ENCODE data around the gene PLA2G4E.

The PLA2G4E gene

DNA sequence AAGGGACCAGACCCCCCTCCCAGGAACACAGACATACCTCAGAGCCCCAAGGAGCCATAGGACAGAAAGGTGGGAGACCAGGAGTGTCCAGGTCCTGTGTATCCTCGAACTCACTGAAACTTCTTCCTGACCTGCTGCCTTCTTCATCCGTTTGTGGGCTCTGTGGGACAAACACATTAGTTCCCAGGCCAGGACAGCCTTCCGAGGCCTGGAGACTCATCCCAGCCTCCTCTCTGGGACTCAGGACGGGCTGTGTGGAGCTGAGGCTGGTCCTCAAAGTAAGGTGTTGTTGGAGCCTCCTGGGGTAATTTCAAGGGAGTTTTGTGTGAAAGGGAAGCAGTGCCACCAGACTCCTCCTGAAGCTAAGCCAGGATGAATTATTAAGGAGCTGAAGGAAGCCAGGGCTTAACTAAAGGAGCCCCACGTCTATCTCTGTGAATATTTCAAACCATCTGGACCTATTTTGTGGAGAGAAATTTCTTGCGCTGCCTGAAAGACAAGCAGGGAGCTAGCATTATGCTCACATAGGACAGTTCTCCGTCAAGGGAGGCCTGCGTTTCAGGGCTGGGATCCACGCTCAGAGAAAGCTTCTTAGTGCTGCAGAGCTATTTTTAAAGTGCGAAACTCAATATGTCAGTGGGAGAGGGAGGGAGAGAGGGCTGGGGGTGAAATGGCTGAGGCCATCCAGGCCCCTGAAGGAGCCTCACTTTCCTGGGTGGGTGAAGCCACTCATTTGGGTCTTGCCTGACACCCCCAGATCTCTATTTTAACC, 29.8 kb upstream of the PLA2G4E start:
- no peak for DNase-seq

DNA sequence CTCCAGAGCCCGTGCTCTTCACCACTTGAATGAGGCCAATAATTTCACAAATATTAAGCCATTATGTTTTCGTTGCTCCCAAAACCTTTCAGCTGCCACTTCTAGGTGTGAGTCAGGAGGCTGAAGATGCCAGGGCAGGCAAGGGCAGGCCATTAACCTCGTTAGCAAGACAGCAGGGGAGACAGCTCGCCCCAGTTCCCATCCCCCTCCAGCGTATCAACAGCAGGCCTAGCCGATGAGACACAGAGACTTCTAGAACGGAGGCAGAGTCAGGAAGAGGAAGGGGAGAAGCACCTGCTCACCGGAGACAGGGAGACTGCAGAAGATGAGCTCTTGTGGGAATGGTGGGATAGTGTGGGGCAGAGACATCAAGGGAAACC, 28.0 kb upstream of the PLA2G4E start:
- no peak for DNase-seq

GRCh38 chr15:42048080-42048820, 27.4 kb upstream of the PLA2G4E start:
- DNase-seq, result no peak

- no peak for DNase-seq
These were observed 25.8 kb upstream of the PLA2G4E start for GRCh38 chr15:42046597-42046996.

DNA sequence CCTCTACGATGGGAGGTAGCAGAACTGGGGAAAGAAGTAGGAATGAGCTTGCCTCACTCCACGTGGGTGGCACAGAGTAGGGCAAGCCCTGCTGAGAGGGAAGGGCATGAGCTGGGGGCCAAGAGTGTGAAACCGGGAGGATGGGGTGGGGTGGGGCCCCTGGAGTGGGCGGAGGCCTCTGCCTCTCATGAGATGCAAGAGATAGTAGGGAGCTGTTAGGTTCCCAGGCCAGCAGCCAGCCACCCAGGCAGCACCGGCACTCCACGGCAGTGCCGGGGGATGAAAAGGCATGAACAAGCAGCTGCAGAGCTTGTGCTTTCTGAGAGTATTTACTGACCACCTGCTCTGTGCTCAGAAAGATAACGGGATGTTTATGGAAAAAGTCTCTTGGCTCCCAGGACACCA, 24.4 kb upstream of the PLA2G4E start:
- DNase-seq, result no peak

- DNase-seq, result no peak
These were observed 22.0 kb upstream of the PLA2G4E start for GRCh38 chr15:42042602-42043400.

DNA sequence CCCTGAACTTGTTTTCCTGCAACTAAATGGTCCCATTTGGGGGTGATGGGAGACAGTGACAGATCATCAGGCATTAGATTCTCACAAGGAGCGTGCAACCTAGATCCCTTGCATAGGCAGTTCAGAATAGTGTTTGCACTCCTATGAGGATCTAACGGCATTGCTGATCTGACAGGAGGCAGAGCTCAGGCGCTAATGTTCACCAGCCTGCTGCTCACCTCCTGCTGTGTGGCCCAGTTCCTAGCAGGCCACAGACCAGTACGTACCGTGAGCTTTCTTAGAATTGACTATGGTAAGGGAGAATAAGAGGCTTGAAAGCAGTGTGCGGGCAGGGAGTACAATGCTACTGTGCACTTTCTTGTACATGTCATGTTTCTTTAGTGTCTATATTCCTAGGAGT, 17.6 kb upstream of the PLA2G4E start:
- DNase-seq, result no peak

- no peak for DNase-seq
These were observed 16.8 kb upstream of the PLA2G4E start for GRCh38 chr15:42037656-42038055.

DNA sequence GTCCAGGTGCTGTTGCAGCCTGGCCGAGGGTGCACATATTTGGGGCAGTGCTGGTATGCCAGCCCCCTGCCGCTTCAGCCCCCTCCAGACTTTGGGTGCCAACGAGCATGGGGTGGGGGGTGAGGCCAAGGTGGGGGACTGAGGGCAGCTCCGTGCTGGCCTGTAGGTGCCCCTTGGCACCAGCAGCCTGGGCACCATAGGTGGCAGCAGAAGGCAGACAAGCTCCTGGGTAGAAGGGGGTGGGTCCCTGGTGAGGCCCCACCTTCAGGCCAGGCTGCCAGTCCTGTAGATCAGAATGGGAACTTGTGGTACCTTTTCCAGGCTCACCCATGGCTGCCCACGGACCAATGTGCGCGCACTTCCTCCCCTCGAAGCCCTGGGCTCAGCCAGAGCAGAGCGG, 16.1 kb upstream of the PLA2G4E start:
- no peak for DNase-seq

GRCh38 chr15:42036112-42036905, 15.5 kb upstream of the PLA2G4E start:
- no peak for DNase-seq

DNA sequence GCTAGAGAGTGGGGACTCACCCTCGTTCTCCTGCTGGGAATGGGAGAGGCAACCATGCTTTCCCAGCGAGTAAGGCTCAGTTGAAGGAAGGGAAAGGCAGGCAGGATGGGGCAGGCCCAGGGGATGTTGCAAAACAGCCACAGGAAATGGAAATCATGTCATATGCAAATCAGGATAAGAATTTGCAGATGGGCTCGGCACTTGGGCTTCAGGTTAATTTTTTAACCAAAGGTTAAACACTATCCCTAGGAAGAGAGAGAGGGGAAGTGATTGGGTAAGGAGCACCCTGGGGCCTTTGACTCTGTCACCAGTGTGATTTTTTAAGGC, 14.6 kb upstream of the PLA2G4E start:
- peak; percentile 32 for DNase-seq

GRCh38 chr15:42034628-42035434, 14.0 kb upstream of the PLA2G4E start:
- DNase-seq, result peak; percentile 1

GRCh38 chr15:42033214-42033873, 12.5 kb upstream of the PLA2G4E start:
- DNase-seq, result no peak

DNA sequence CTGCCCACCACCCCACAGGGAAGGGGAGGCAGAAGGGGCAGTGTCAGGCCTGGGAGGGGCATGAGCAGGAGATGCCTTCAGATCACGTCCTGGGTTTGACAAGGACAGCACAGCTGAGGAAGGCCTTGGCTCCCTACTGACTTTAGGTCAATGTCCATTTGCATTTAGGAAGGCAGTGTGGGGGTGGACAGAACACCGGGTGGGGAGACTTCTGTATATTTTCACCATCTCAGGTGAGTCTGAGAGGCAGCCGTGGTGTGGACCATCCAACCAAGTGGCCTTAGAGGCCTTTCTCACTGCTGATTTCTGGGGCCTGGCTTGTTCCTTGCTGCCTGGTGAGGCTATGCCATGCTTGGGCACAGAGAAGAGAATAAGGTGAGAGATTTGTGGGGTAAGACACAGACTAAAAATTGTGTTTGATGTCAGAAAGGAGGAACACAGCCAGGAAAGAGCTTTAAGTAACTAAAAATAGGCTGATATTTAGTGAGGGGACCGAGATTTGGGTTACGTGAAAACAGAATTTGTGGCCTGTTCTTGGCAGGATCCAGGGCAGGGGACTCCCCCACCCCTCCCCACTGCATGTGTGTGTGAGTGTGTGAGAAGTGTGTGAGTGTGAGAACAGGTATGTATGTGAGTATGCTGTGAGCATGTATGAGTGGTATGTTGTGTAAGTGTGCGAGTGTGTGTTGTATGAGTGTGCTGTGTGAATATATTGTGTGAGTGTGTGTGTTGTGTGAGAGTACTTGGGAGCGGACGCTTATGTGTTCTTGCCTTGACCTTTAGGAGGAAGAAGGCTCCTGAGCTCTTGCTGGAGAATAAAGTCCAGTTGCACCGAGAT, 11.8 kb upstream of the PLA2G4E start:
- no peak for DNase-seq

- no peak for DNase-seq
These were observed 10.5 kb upstream of the PLA2G4E start for GRCh38 chr15:42031198-42031915.

GRCh38 chr15:42027521-42027920, 6.7 kb upstream of the PLA2G4E start:
- no peak for DNase-seq

- DNase-seq, result no peak
These were observed 3.5 kb upstream of the PLA2G4E start for GRCh38 chr15:42024303-42024702.

DNA sequence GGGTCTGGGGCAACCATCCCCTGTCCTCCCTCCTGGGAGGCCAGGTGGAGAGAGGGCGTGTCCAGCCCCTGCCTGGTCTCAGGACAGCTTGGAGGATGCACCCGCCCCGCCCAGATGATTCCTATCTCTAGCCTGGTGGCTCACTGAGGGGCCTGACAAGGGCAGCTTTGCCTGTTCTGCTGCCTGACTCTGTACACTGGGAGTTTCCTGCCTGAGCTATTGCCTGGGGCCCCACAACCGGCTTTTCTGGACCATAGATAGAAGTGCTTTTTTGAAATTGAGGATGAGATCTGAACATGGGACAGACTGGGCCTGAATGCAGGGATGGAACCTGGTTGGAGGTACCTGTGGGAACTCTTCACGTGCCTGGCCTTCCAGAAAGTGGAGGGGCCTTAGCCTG, 751 bp upstream of the PLA2G4E start:
- no peak for DNase-seq

DNA sequence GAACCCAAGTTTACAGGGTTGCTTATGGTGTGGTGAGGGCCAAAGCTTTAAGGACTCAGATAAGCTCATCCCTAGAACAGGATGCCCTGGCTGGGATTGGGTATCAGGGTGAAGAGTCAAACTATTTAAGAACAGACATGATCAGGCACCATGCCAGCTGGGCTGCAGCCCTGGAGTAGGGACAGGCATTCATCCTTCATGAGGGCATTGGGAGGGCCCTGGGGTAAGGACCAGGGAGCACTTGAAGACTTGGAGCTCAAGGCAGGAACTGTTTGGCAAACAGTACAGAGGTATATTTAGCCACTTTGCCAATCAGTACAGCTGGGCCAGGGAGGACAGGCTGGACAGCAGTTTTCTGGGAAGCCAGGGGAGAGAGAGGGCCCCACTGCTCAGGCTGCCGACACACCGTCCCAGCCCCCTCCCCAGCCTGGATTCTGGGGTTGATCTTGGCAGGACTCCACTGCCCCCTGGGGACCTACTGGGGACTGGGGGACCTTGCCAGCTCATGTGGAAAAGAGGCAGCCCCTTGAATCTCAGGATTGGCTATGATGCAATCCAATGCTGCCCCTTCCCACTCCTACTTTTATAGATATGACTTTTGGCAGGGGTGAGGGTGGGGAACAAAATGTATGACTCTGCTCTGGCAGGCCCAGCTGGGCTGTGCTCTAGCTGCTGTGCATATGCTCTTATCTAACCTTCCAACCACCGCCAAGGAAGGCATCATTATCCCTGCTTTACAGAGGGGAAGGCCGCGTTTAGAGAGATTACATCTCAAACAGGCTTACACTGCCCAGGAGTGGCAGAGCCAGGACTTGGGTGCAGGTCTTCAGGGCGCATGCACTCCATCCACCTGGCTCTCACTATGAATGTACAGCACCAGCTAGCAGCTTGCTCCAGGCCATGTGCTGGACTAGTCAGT, 2.3 kb downstream of the PLA2G4E start:
- DNase-seq, result no peak
